ENCODE measurements around the gene HSD17B8.

HSD17B8 gene

GRCh38 chr6:33173535-33174180 lies 30.8 kb upstream of the HSD17B8 start:
- no peak overlapping the region for H3K27ac ChIP-seq
- TF ChIP-seq CTCF (conservative IDR thresholded peaks at IDR 0.05): no peak

GRCh38 chr6:33174784-33175183 lies 29.7 kb upstream of the HSD17B8 start:
- H3K27ac ChIP-seq: no peak overlapping the region
- no peak for TF ChIP-seq CTCF (conservative IDR thresholded peaks at IDR 0.05)

GRCh38 chr6:33175436-33176069 lies 28.9 kb upstream of the HSD17B8 start:
- TF ChIP-seq CTCF (conservative IDR thresholded peaks at IDR 0.05): no peak
- no peak overlapping the region for H3K27ac ChIP-seq

- no peak for TF ChIP-seq CTCF (conservative IDR thresholded peaks at IDR 0.05)
- no peak overlapping the region for H3K27ac ChIP-seq
Measured at GRCh38 chr6:33176906-33177305, 27.5 kb upstream of the HSD17B8 start.

GRCh38 chr6:33177552-33178446 lies 26.7 kb upstream of the HSD17B8 start:
- no peak overlapping the region for H3K27ac ChIP-seq
- no peak for TF ChIP-seq CTCF (conservative IDR thresholded peaks at IDR 0.05)

- H3K27ac ChIP-seq: no peak overlapping the region
- TF ChIP-seq CTCF (conservative IDR thresholded peaks at IDR 0.05): no peak
Measured at GRCh38 chr6:33178755-33179475, 25.5 kb upstream of the HSD17B8 start.

GRCh38 chr6:33181141-33181540 lies 23.3 kb upstream of the HSD17B8 start:
- TF ChIP-seq CTCF (conservative IDR thresholded peaks at IDR 0.05): no peak

More at GRCh38 chr6:33181141-33181540, 23.3 kb upstream of the HSD17B8 start:
- no peak overlapping the region for H3K27ac ChIP-seq
